ENCODE results near the gene CIB1. TPM values are rescaled to one million over a fixed set of nuclear protein-coding genes. Genes with fewer than 3 reads are reported as not detected.

Gene CIB1
- total RNA-seq, 4 donors from 2014 or later, result 22.8 to 35.6 (median 25.5) TPM

GRCh38 chr15:90228960-90229359 is 4.8 kb downstream of the CIB1 start:
- ATAC-seq, result no peak
- Histone ChIP-seq H3K4me1 (peaks cover 0 to 79% (median 29%) of the 10 kb centered on the region in 3 donors), H3K4me3 (no peak overlapping the region), H3K27ac (peak overlapping the region in 3 of 4 donors; percentile 26 to 69 (median 48)), H3K36me3 (peaks cover 0 to 76% of the 10 kb centered on the region in 2 donors), H3K9me3 (no peaks in the 10 kb centered on the region), H3K27me3 (no peaks in the 10 kb centered on the region)
- WGBS, 2 donors (ENCODE audit: low coverage in 1 of 2), result 41 to 80% methylated on average over 2 to 5 of the region's 15 CpGs
- no peak for TF ChIP-seq CTCF (IDR thresholded peaks at IDR 0.05)
- no peak for TF ChIP-seq EP300 (IDR thresholded peaks at IDR 0.05)
- no peak for TF ChIP-seq POLR2A (IDR thresholded peaks at IDR 0.05)
- TF ChIP-seq POLR2AphosphoS5 (IDR thresholded peaks at IDR 0.05), result no peak

DNA sequence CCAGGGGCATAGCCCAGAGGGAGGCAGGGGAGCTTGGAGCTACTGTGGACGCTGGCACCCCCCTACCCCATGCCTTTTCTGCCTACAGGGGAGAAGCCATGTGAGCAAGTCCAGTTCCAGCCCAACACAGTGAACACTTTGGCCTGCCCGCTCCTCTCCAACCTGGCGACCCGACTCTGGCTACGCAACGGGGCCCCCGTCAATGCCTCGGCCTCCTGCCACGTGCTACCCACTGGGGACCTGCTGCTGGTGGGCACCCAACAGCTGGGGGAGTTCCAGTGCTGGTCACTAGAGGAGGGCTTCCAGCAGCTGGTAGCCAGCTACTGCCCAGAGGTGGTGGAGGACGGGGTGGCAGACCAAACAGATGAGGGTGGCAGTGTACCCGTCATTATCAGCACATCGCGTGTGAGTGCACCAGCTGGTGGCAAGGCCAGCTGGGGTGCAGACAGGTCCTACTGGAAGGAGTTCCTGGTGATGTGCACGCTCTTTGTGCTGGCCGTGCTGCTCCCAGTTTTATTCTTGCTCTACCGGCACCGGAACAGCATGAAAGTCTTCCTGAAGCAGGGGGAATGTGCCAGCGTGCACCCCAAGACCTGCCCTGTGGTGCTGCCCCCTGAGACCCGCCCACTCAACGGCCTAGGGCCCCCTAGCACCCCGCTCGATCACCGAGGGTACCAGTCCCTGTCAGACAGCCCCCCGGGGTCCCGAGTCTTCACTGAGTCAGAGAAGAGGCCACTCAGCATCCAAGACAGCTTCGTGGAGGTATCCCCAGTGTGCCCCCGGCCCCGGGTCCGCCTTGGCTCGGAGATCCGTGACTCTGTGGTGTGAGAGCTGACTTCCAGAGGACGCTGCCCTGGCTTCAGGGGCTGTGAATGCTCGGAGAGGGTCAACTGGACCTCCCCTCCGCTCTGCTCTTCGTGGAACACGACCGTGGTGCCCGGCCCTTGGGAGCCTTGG is 5.6 kb downstream of the CIB1 start:
- ATAC-seq, result no peak
- WGBS, 2 donors (ENCODE audit: low coverage in 1 of 2), result 64 to 70% methylated on average over 2 to 7 of the region's 38 CpGs
- peaks cover 0 to 75% (median 29%) of the 10 kb centered on the region in 3 donors for H3K4me1 ChIP-seq
- H3K27ac ChIP-seq, result peak overlapping the region in 3 of 4 donors; percentile 26 to 69 (median 48)
- H3K4me3 ChIP-seq, result no peak overlapping the region
- H3K36me3 ChIP-seq, result peaks cover 0 to 84% of the 10 kb centered on the region in 2 donors
- no peaks in the 10 kb centered on the region for H3K9me3 ChIP-seq
- TF ChIP-seq POLR2A (IDR thresholded peaks at IDR 0.05) (no peak), CTCF (IDR thresholded peaks at IDR 0.05) (no peak), POLR2AphosphoS5 (IDR thresholded peaks at IDR 0.05) (no peak), EP300 (IDR thresholded peaks at IDR 0.05) (no peak)
- no peaks in the 10 kb centered on the region for H3K27me3 ChIP-seq

GRCh38 chr15:90227336-90227735 is 6.4 kb downstream of the CIB1 start:
- no peak for TF ChIP-seq EP300 (IDR thresholded peaks at IDR 0.05)
- TF ChIP-seq CTCF (IDR thresholded peaks at IDR 0.05), result no peak
- no peak for TF ChIP-seq POLR2A (IDR thresholded peaks at IDR 0.05)
- no peak for TF ChIP-seq POLR2AphosphoS5 (IDR thresholded peaks at IDR 0.05)
- no peaks in the 10 kb centered on the region for H3K27me3 ChIP-seq
- H3K36me3 ChIP-seq, result peaks cover 0 to 92% of the 10 kb centered on the region in 2 donors
- no peaks in the 10 kb centered on the region for H3K9me3 ChIP-seq
- no peak overlapping the region for H3K4me3 ChIP-seq
- H3K4me1 ChIP-seq, result peaks cover 0 to 68% (median 23%) of the 10 kb centered on the region in 3 donors
- H3K27ac ChIP-seq, result peak overlapping the region in 1 of 4 donors; percentile 69
- 67% methylated on average over 3 of the region's 7 CpGs; no CpG with 5 or more reads in 1 of the 2 donors for WGBS, 2 donors (ENCODE audit: low coverage in 1 of 2)
- no peak for ATAC-seq

GRCh38 chr15:90225504-90226234 is 8.1 kb downstream of the CIB1 start:
- peaks cover 0 to 63% (median 12%) of the 10 kb centered on the region in 3 donors for H3K4me1 ChIP-seq
- no peak overlapping the region for H3K4me3 ChIP-seq
- no peaks in the 10 kb centered on the region for H3K9me3 ChIP-seq
- no peak for TF ChIP-seq POLR2A (IDR thresholded peaks at IDR 0.05)
- TF ChIP-seq CTCF (IDR thresholded peaks at IDR 0.05), result no peak
- no peak for TF ChIP-seq POLR2AphosphoS5 (IDR thresholded peaks at IDR 0.05)
- no peak for TF ChIP-seq EP300 (IDR thresholded peaks at IDR 0.05)
- H3K36me3 ChIP-seq, result peaks cover 0 to 94% of the 10 kb centered on the region in 2 donors
- no peaks in the 10 kb centered on the region for H3K27me3 ChIP-seq
- no peak for ATAC-seq
- no peak overlapping the region for H3K27ac ChIP-seq
- WGBS, 2 donors (ENCODE audit: low coverage in 1 of 2), result 57 to 70% methylated on average over 2 to 10 of the region's 18 CpGs

Measured in gastroesophageal sphincter (tissue), 4 donors.